Erythroblast (primary cell): Measurements from ENCODE around the gene GABPB1.

Experiments
- GATA1 ChIP-seq: IDR thresholded peaks from 2 replicates; pipeline ENCODE4 v1.6.1; 2011; ENCODE audit warnings: low read depth, mild to moderate bottlenecking, control low read depth, low read length, moderate library complexity
- POLR2A ChIP-seq: IDR thresholded peaks from 2 replicates; pipeline ENCODE4 v1.6.1; 2011; ENCODE audit warnings: mild to moderate bottlenecking, low read length

- no peak for TF ChIP-seq GATA1
- no peak for TF ChIP-seq POLR2A
Observed at GRCh38 chr15:50363612-50364011, 8.6 kb upstream of the GABPB1 start.
